ENCODE measurements around the gene LDB2.

Gene LDB2

DNA sequence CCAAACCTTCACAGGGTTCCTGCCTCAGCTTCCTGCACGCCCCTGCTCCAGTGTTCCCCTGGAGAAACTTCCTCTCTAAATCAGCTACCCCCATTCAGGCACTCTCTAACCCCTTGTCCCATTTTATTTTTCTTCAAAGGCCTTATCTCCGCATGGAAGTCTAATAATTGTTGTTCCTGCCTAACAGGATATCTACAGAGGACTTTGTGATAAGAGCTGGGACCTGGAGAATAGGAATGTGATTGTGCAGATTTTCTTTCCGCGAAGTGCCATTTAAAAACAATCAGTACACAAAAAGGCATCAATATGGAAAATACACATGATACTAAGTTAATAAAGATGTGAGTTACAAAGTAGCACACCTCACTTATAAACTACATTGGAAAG is 32.6 kb downstream of the LDB2 start:
- Histone ChIP-seq H2AFZ (ENCODE audit: low read length) (no peak overlapping the region), H3K4me1 (ENCODE audit: insufficient read depth, low read length, poor library complexity, severe bottlenecking) (no peaks in the 10 kb centered on the region), H3K4me3 (ENCODE audit: low read length, poor library complexity, severe bottlenecking) (no peak overlapping the region), H3K9me2 (replicated peaks; ENCODE audit: low read depth, low read length) (no peaks in the 10 kb centered on the region), H3K9me3 (ENCODE audit: insufficient read depth, low read depth, low read length) (no peaks in the 10 kb centered on the region; the same call in 1 of the 2 replicates), H3F3A (ENCODE audit: low read depth) (no peaks in the 10 kb centered on the region), H4K20me1 (ENCODE audit: insufficient read depth, low read length, poor library complexity, severe bottlenecking) (no peaks in the 10 kb centered on the region), H3K79me2 (ENCODE audit: insufficient read depth, low read length) (no peaks in the 10 kb centered on the region), H3K4me2 (ENCODE audit: low read depth, low read length, poor library complexity, severe bottlenecking) (no peak overlapping the region), H3K36me3 (ENCODE audit: insufficient read depth, low read length) (no peaks in the 10 kb centered on the region), H3K27me3 (ENCODE audit: insufficient read depth, low read length, poor library complexity, severe bottlenecking) (no peaks in the 10 kb centered on the region), H3K9ac (ENCODE audit: low read depth, low read length, poor library complexity, severe bottlenecking) (no peak overlapping the region)
- TF ChIP-seq EZH2phosphoT487 (IDR thresholded peaks at IDR 0.05; ENCODE audit: borderline replicate concordance) = no peak
- TF ChIP-seq, protein P1, sequence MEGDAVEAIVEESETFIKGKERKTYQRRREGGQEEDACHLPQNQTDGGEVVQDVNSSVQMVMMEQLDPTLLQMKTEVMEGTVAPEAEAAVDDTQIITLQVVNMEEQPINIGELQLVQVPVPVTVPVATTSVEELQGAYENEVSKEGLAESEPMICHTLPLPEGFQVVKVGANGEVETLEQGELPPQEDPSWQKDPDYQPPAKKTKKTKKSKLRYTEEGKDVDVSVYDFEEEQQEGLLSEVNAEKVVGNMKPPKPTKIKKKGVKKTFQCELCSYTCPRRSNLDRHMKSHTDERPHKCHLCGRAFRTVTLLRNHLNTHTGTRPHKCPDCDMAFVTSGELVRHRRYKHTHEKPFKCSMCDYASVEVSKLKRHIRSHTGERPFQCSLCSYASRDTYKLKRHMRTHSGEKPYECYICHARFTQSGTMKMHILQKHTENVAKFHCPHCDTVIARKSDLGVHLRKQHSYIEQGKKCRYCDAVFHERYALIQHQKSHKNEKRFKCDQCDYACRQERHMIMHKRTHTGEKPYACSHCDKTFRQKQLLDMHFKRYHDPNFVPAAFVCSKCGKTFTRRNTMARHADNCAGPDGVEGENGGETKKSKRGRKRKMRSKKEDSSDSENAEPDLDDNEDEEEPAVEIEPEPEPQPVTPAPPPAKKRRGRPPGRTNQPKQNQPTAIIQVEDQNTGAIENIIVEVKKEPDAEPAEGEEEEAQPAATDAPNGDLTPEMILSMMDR (conservative IDR thresholded peaks at IDR 0.05; ENCODE audit: low read length) = no peak

DNA sequence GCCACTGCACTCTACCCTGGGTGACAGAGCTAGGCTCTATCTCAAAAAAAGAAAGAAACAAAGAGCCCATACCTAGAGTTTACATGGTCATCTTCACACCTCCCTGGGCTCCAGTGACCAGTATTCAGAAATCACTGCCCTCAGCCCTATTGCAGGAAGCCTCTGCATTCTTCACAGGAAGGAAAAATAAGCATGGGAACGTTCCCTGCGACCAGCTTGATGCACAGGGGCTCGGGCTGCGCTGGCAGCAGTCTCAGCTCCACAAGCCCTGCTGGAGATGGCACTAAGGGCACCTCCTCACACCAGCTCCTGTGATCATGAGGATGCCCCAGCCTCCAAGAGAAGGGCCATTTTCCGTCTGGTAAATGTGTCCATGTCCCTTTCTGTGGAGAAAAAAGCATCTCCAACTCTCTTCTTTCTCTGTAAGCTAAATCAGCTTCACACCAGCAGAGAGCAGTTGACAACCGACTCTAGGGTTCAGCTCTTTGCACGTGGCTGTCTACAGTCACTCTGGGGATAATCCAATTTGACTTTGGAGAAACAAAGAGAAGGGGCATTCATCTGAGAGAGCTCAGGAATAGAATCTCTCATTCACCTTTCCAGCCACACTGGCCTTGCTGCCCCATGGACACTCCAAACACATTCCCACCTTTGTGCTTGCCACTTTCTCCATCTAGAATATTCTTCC is 33.1 kb downstream of the LDB2 start:
- Histone ChIP-seq H3K79me2 (ENCODE audit: insufficient read depth, low read length) (no peaks in the 10 kb centered on the region), H2AFZ (ENCODE audit: low read length) (no peak overlapping the region), H3K4me2 (ENCODE audit: low read depth, low read length, poor library complexity, severe bottlenecking) (no peak overlapping the region), H3K4me3 (ENCODE audit: low read length, poor library complexity, severe bottlenecking) (no peak overlapping the region), H3K36me3 (ENCODE audit: insufficient read depth, low read length) (no peaks in the 10 kb centered on the region), H3K9me3 (ENCODE audit: insufficient read depth, low read depth, low read length) (no peaks in the 10 kb centered on the region), H3K27me3 (ENCODE audit: insufficient read depth, low read length, poor library complexity, severe bottlenecking) (no peaks in the 10 kb centered on the region), H3F3A (ENCODE audit: low read depth) (no peaks in the 10 kb centered on the region), H4K20me1 (ENCODE audit: insufficient read depth, low read length, poor library complexity, severe bottlenecking) (no peaks in the 10 kb centered on the region), H3K9me2 (replicated peaks; ENCODE audit: low read depth, low read length) (no peaks in the 10 kb centered on the region), H3K9ac (ENCODE audit: low read depth, low read length, poor library complexity, severe bottlenecking) (no peak overlapping the region), H3K4me1 (ENCODE audit: insufficient read depth, low read length, poor library complexity, severe bottlenecking) (no peaks in the 10 kb centered on the region)
- TF ChIP-seq, protein P1 (conservative IDR thresholded peaks at IDR 0.05; ENCODE audit: low read length) = no peak
- TF ChIP-seq EZH2phosphoT487 (IDR thresholded peaks at IDR 0.05; ENCODE audit: borderline replicate concordance) = no peak

GRCh38 chr4:16864199-16864598 is 34.2 kb downstream of the LDB2 start:
- no peak for TF ChIP-seq EZH2phosphoT487 (IDR thresholded peaks at IDR 0.05; ENCODE audit: borderline replicate concordance)
- TF ChIP-seq, protein P1 (conservative IDR thresholded peaks at IDR 0.05; ENCODE audit: low read length) = no peak
- H3K79me2 ChIP-seq (ENCODE audit: insufficient read depth, low read length) = no peaks in the 10 kb centered on the region
- no peak overlapping the region for H3K4me3 ChIP-seq (ENCODE audit: low read length, poor library complexity, severe bottlenecking)

More at GRCh38 chr4:16864199-16864598, 34.2 kb downstream of the LDB2 start:
- Histone ChIP-seq H3K27me3 (ENCODE audit: insufficient read depth, low read length, poor library complexity, severe bottlenecking) (no peaks in the 10 kb centered on the region), H3K4me2 (ENCODE audit: low read depth, low read length, poor library complexity, severe bottlenecking) (no peak overlapping the region), H3K9me2 (replicated peaks; ENCODE audit: low read depth, low read length) (no peaks in the 10 kb centered on the region), H3K4me1 (ENCODE audit: insufficient read depth, low read length, poor library complexity, severe bottlenecking) (no peaks in the 10 kb centered on the region), H3K9me3 (ENCODE audit: insufficient read depth, low read depth, low read length) (no peaks in the 10 kb centered on the region), H4K20me1 (ENCODE audit: insufficient read depth, low read length, poor library complexity, severe bottlenecking) (no peaks in the 10 kb centered on the region), H3F3A (ENCODE audit: low read depth) (no peaks in the 10 kb centered on the region), H3K9ac (ENCODE audit: low read depth, low read length, poor library complexity, severe bottlenecking) (no peak overlapping the region), H3K36me3 (ENCODE audit: insufficient read depth, low read length) (no peaks in the 10 kb centered on the region), H2AFZ (ENCODE audit: low read length) (no peak overlapping the region)

Data from Loucy (cell line).